ENCODE results near the gene MEAF6. TPM values are rescaled to one million over a fixed set of nuclear protein-coding genes. Genes with fewer than 3 reads are reported as not detected.

The MEAF6 gene
- polyA plus RNA-seq, 1 of the 3 experiments (the other 2 are of a cell fraction): 60.5 TPM

DNA sequence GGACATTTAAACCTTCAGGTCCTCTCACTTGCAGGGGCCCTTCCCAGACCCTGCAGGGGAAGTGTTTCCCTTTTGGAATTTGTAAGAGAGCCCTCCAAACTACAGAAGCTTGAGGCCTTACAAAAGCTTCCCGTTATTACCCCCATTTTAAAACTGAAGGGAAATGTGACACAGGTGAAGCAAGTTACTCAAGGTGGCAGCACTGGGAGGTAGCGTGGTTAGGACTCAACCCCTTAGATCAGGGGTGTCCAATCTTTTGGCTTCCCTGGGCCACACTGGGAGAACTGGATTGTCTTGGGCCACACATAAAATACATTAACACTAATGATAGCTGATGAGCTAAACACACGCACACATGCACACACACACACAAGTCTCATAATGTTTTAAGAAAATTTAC, 56.0 kb downstream of the MEAF6 start:
- 93% methylated on average over 2 of the region's 3 CpGs for WGBS (ENCODE audit: low lambda C conversion rate)
- TF ChIP-seq TCF12 (IDR thresholded peaks at IDR 0.05): no peak
- TF ChIP-seq TAF1 (IDR thresholded peaks at IDR 0.05; ENCODE audit: borderline replicate concordance, low read depth, low read length): no peak
- TF ChIP-seq, protein P1, sequence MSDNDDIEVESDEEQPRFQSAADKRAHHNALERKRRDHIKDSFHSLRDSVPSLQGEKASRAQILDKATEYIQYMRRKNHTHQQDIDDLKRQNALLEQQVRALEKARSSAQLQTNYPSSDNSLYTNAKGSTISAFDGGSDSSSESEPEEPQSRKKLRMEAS (IDR thresholded peaks at IDR 0.05; ENCODE audit: low read depth): no peak
- no peak for TF ChIP-seq GATA2 (CRISPR knock-in tag; IDR thresholded peaks at IDR 0.05)
- TF ChIP-seq NFIC (IDR thresholded peaks at IDR 0.05; ENCODE audit: borderline replicate concordance): no peak
- no peak for TF ChIP-seq YY1 (IDR thresholded peaks at IDR 0.05; ENCODE audit: low read depth)
- no peak for TF ChIP-seq CHD2 (IDR thresholded peaks at IDR 0.05; ENCODE audit: low read length, partially characterized antibody)
- TF ChIP-seq, protein P2, sequence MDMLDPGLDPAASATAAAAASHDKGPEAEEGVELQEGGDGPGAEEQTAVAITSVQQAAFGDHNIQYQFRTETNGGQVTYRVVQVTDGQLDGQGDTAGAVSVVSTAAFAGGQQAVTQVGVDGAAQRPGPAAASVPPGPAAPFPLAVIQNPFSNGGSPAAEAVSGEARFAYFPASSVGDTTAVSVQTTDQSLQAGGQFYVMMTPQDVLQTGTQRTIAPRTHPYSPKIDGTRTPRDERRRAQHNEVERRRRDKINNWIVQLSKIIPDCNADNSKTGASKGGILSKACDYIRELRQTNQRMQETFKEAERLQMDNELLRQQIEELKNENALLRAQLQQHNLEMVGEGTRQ (IDR thresholded peaks at IDR 0.05; ENCODE audit: borderline replicate concordance, low read depth, low read length): no peak
- no peak for TF ChIP-seq MEF2A (IDR thresholded peaks at IDR 0.05; ENCODE audit: borderline replicate concordance, low read depth)
- TF ChIP-seq EP300 (IDR thresholded peaks at IDR 0.05; ENCODE audit: borderline replicate concordance in 1 of 2, low read depth in 1 of 2, low read length in 1 of 2): no peak
- no peak for TF ChIP-seq MXI1 (IDR thresholded peaks at IDR 0.05; ENCODE audit: low read depth, low read length)
- no peak for TF ChIP-seq FOSL2 (IDR thresholded peaks at IDR 0.05; ENCODE audit: borderline replicate concordance, low read depth)
- no peak for TF ChIP-seq FOXJ3 (CRISPR knock-in tag; IDR thresholded peaks at IDR 0.05)
- TF ChIP-seq, protein P3, sequence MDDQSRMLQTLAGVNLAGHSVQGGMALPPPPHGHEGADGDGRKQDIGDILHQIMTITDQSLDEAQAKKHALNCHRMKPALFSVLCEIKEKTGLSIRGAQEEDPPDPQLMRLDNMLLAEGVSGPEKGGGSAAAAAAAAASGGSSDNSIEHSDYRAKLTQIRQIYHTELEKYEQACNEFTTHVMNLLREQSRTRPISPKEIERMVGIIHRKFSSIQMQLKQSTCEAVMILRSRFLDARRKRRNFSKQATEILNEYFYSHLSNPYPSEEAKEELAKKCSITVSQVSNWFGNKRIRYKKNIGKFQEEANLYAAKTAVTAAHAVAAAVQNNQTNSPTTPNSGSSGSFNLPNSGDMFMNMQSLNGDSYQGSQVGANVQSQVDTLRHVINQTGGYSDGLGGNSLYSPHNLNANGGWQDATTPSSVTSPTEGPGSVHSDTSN (IDR thresholded peaks at IDR 0.05): no peak
- TF ChIP-seq POLR2AphosphoS5 (IDR thresholded peaks at IDR 0.05; ENCODE audit: low read depth, low read length): no peak
- TF ChIP-seq GABPA (IDR thresholded peaks at IDR 0.05; ENCODE audit: low read depth): no peak
- TF ChIP-seq, protein P4, sequence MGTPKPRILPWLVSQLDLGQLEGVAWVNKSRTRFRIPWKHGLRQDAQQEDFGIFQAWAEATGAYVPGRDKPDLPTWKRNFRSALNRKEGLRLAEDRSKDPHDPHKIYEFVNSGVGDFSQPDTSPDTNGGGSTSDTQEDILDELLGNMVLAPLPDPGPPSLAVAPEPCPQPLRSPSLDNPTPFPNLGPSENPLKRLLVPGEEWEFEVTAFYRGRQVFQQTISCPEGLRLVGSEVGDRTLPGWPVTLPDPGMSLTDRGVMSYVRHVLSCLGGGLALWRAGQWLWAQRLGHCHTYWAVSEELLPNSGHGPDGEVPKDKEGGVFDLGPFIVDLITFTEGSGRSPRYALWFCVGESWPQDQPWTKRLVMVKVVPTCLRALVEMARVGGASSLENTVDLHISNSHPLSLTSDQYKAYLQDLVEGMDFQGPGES (IDR thresholded peaks at IDR 0.05; ENCODE audit: low read depth, low read length): no peak
- TF ChIP-seq JUND (IDR thresholded peaks at IDR 0.05): no peak
- TF ChIP-seq, protein P5, sequence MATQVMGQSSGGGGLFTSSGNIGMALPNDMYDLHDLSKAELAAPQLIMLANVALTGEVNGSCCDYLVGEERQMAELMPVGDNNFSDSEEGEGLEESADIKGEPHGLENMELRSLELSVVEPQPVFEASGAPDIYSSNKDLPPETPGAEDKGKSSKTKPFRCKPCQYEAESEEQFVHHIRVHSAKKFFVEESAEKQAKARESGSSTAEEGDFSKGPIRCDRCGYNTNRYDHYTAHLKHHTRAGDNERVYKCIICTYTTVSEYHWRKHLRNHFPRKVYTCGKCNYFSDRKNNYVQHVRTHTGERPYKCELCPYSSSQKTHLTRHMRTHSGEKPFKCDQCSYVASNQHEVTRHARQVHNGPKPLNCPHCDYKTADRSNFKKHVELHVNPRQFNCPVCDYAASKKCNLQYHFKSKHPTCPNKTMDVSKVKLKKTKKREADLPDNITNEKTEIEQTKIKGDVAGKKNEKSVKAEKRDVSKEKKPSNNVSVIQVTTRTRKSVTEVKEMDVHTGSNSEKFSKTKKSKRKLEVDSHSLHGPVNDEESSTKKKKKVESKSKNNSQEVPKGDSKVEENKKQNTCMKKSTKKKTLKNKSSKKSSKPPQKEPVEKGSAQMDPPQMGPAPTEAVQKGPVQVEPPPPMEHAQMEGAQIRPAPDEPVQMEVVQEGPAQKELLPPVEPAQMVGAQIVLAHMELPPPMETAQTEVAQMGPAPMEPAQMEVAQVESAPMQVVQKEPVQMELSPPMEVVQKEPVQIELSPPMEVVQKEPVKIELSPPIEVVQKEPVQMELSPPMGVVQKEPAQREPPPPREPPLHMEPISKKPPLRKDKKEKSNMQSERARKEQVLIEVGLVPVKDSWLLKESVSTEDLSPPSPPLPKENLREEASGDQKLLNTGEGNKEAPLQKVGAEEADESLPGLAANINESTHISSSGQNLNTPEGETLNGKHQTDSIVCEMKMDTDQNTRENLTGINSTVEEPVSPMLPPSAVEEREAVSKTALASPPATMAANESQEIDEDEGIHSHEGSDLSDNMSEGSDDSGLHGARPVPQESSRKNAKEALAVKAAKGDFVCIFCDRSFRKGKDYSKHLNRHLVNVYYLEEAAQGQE (IDR thresholded peaks at IDR 0.05; ENCODE audit: low read depth, low read length): no peak
- no peak for TF ChIP-seq SMC3 (IDR thresholded peaks at IDR 0.05; ENCODE audit: low read depth, low read length)
- DNase-seq: no peak
- no peaks in the 10 kb centered on the region for H3K79me2 ChIP-seq (ENCODE audit: insufficient read depth)
- no peaks in the 10 kb centered on the region for H4K20me1 ChIP-seq (ENCODE audit: insufficient read depth)
- POLR2A ChIA-PET: no interaction called here
- H3K4me2 ChIP-seq: no peak overlapping the region
- no peak overlapping the region for H3K4me3 ChIP-seq (ENCODE audit: low read depth in 2 of 2, low read length in 1 of 2)
- H2AFZ ChIP-seq (ENCODE audit: low read depth): no peak overlapping the region
- H3K4me1 ChIP-seq (ENCODE audit: control insufficient read depth in 1 of 2, insufficient read depth in 2 of 2, low read depth in 1 of 2, low read length in 1 of 2): no peaks in the 10 kb centered on the region; a peak in 1 of 4 replicates
- H3K9ac ChIP-seq: no peak overlapping the region
- no peak overlapping the region for H3K27ac ChIP-seq (ENCODE audit: low read depth in 2 of 2, low read length in 1 of 2)
- H3K9me2 ChIP-seq: no peaks in the 10 kb centered on the region
- H3K27me3 ChIP-seq (ENCODE audit: insufficient read depth): no peaks in the 10 kb centered on the region
- no peaks in the 10 kb centered on the region for H3F3A ChIP-seq (replicated peaks; ENCODE audit: insufficient read depth)
- no peaks in the 10 kb centered on the region for H3K9me3 ChIP-seq
- H3K36me3 ChIP-seq (replicated peaks in 1 of 2; ENCODE audit: control insufficient read depth in 1 of 2, insufficient read depth in 2 of 2, low read length in 1 of 2): peaks cover 0 to 4% of the 10 kb centered on the region in 2 experiments
- CTCF ChIA-PET: interaction anchor here (7.3 to 23.1 kb wide), 2 partner anchors 13 to 32 kb away, joined by 170 to 481 read pairs; partner anchors contain the start of gene ZC3H12A

Measured in SK-N-SH (cell line).